Astrocyte of the spinal cord (primary cell): ENCODE results near the gene TAS2R38.

Source experiments
- DNase-seq: peaks from one replicate; pipeline ENCODE4 v3.0.0; 2011; ENCODE audit warnings: low read depth, low spot score
- H3K4me3 ChIP-seq: 2 replicates; pipeline ENCODE4 v1.5.1; 2011; ENCODE audit warnings: low read depth, mild to moderate bottlenecking, low read length, moderate library complexity
- CTCF ChIP-seq: IDR thresholded peaks from 2 replicates; pipeline ENCODE4 v1.5.1; 2012; ENCODE audit warnings: low read depth, mild to moderate bottlenecking, low read length, inconsistent platforms
- in situ Hi-C: cut with HindIII; loops from 2 replicates; pipeline ENCODE4 v1.10.0; 2017; ENCODE audit warnings: low sequenced_read_pairs

The TAS2R38 gene

GRCh38 chr7:141928146-141928844 lies 45.3 kb downstream of the TAS2R38 start:
- no peak overlapping the region for H3K4me3 ChIP-seq
- DNase-seq: no peak
- in situ Hi-C loops: no loop called here
- no peak for TF ChIP-seq CTCF
